BE2C (cell line): ENCODE data around the gene RASAL2.
"Not testable (repeated sequence)": the region's sequence is repeated elsewhere in the genome, so short reads cannot be mapped to it uniquely, and the experiment has no call there.

Experiments
- DNase-seq: peaks from one replicate; pipeline ENCODE4 v3.0.0-alpha.2; 2020
- H3K27me3 ChIP-seq: fragments of 250-450 bp; sonication (Bioruptor Pico); 2 replicates; pipeline ENCODE4 v1.5.1; 2020; ENCODE audit warnings: mild to moderate bottlenecking
- H3K36me3 ChIP-seq: fragments of 250-450 bp; sonication (Bioruptor Pico); 2 replicates; pipeline ENCODE4 v1.5.1; 2020; ENCODE audit warnings: mild to moderate bottlenecking
- H3K4me1 ChIP-seq: fragments of 250-450 bp; sonication (Bioruptor Pico); 2 replicates; pipeline ENCODE4 v1.5.1; 2020
- H3K4me3 ChIP-seq: 2 replicates; pipeline ENCODE4 v1.5.1; 2011; ENCODE audit warnings: low read depth, low read length
- H3K9me3 ChIP-seq: fragments of 250-450 bp; sonication (Bioruptor Pico); 2 replicates; pipeline ENCODE4 v1.5.1; 2020
- CTCF ChIP-seq: IDR thresholded peaks from 2 replicates; pipeline ENCODE4 v1.5.1; 2012; ENCODE audit warnings: mild to moderate bottlenecking, low read depth, low read length

Gene RASAL2

GRCh38 chr1:178243119-178243518 is 149.2 kb downstream of the RASAL2 start:
- no peak overlapping the region for H3K4me3 ChIP-seq
- no peak for TF ChIP-seq CTCF
- no peaks in the 10 kb centered on the region for H3K9me3 ChIP-seq
- H3K4me1 ChIP-seq = no peaks in the 10 kb centered on the region
- H3K27me3 ChIP-seq = no peaks in the 10 kb centered on the region
- no peaks in the 10 kb centered on the region for H3K36me3 ChIP-seq
- DNase-seq = no peak

DNA sequence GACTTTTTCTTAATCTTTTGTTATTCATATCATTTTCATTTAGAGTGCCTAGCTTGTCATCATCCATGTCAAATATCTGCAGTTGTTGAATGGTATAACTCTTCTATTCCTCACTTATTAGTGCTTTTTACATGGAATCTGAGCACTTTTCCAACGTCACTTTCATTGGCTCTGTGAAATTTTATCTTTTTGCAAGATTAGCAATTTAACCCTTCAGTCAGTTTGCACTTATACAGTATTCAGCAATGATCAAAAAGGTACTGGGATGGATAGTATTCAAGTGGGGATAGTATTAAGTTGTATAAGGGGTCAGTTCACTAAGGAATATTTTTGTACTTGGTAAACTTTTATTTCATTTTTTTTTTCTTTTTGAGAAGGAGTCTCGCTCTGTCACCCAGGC is 150.0 kb downstream of the RASAL2 start:
- no peak overlapping the region for H3K4me3 ChIP-seq
- no peaks in the 10 kb centered on the region for H3K9me3 ChIP-seq
- H3K27me3 ChIP-seq = no peaks in the 10 kb centered on the region
- TF ChIP-seq CTCF = no peak
- no peak for DNase-seq
- H3K36me3 ChIP-seq = no peaks in the 10 kb centered on the region
- no peaks in the 10 kb centered on the region for H3K4me1 ChIP-seq

- not testable (repeated sequence) for H3K36me3 ChIP-seq, H3K9me3 ChIP-seq, DNase-seq, H3K4me3 ChIP-seq, H3K4me1 ChIP-seq, H3K27me3 ChIP-seq
These were observed 154.4 kb downstream of the RASAL2 start for GRCh38 chr1:178248284-178248683.

- H3K9me3 ChIP-seq, H3K4me3 ChIP-seq, H3K27me3 ChIP-seq, H3K36me3 ChIP-seq, H3K4me1 ChIP-seq, DNase-seq: not testable (repeated sequence)
These were observed 159.7 kb downstream of the RASAL2 start for GRCh38 chr1:178253581-178253980.

- Histone ChIP-seq H3K4me3 (no peak overlapping the region), H3K36me3 (no peaks in the 10 kb centered on the region), H3K27me3 (no peaks in the 10 kb centered on the region), H3K9me3 (no peaks in the 10 kb centered on the region), H3K4me1 (no peaks in the 10 kb centered on the region)
- no peak for TF ChIP-seq CTCF
- no peak for DNase-seq
These were observed 160.5 kb downstream of the RASAL2 start for GRCh38 chr1:178254433-178254832.

GRCh38 chr1:178258536-178258935 is 164.6 kb downstream of the RASAL2 start:
- Histone ChIP-seq H3K9me3 (no peaks in the 10 kb centered on the region), H3K4me1 (no peaks in the 10 kb centered on the region), H3K4me3 (no peak overlapping the region), H3K36me3 (no peaks in the 10 kb centered on the region), H3K27me3 (no peaks in the 10 kb centered on the region)
- DNase-seq = no peak
- TF ChIP-seq CTCF = no peak

DNA sequence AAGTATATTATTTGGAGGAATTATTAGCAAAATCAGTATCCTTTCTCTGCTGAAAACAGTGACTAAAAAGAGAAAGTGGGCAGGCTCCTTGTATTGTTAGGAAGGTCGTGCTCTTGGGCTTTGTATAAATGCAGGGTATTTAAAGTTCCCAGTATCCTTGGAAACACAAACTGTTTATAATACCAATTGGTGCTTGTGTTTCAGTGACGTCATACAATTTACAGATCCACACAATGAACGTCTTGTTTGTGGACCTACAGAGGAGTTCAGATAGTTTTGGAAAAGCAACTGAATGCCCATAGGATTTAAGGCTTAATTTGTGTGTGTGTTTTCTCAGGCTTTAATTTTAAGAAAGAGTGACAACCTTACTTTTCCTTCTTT is 168.2 kb downstream of the RASAL2 start:
- no peak for TF ChIP-seq CTCF
- no peak for DNase-seq
- H3K36me3 ChIP-seq = no peaks in the 10 kb centered on the region
- H3K4me1 ChIP-seq = no peaks in the 10 kb centered on the region
- no peak overlapping the region for H3K4me3 ChIP-seq
- H3K9me3 ChIP-seq = no peaks in the 10 kb centered on the region
- H3K27me3 ChIP-seq = no peaks in the 10 kb centered on the region
